Keratinocyte (primary cell): ENCODE data around the gene ABHD6. TPM values are rescaled to one million over a fixed set of nuclear protein-coding genes. Genes with fewer than 3 reads are reported as not detected.

Experiments
- DNase-seq: peaks from one replicate; pipeline ENCODE4 v3.0.0-alpha.2; 2011; ENCODE audit warnings: low read depth, missing footprints, low spot score
- FAIRE-seq: peaks from 2 replicates; lab custom pipeline; 2011; peaks lifted over from hg19 to GRCh38; lab: Jason Lieb, UNC
- H2AFZ ChIP-seq: 2 replicates; pipeline ENCODE4 v1.6.0; 2012; ENCODE audit warnings: low read length, control low read depth, inconsistent platforms; ENCODE audit not compliant: control insufficient read depth
- H3K27ac ChIP-seq: 2 replicates; pipeline ENCODE4 v1.5.1; 2011; ENCODE audit warnings: low read length; ENCODE audit not compliant: control insufficient read depth, insufficient read depth
- H3K27me3 ChIP-seq: 3 replicates; pipeline ENCODE4 v1.6.0; 2011; ENCODE audit warnings: low read length; ENCODE audit not compliant: control insufficient read depth, insufficient read depth; ENCODE audit errors: extremely low read depth
- H3K36me3 ChIP-seq, 2 experiments: 2 replicates in 1 of 2; 3 replicates in 1 of 2; pipeline ENCODE4 v1.5.1; 2011; ENCODE audit warnings: low read length in 2 of 2, mild to moderate bottlenecking in 1 of 2; ENCODE audit not compliant: control insufficient read depth in 2 of 2, insufficient read depth in 2 of 2; ENCODE audit errors: extremely low read depth in 1 of 2
- H3K4me1 ChIP-seq: 3 replicates; pipeline ENCODE4 v1.5.1; 2011; ENCODE audit warnings: low read length; ENCODE audit not compliant: control insufficient read depth, insufficient read depth; ENCODE audit errors: extremely low read depth
- H3K4me2 ChIP-seq: 3 replicates; pipeline ENCODE4 v1.6.0; 2011; ENCODE audit warnings: low read depth, low read length; ENCODE audit not compliant: control insufficient read depth, insufficient read depth; ENCODE audit errors: extremely low read depth
- H3K4me3 ChIP-seq, 3 experiments: fragments of 200-600 bp in 1 of 3; sonication (generic) in 1 of 3; 2 replicates in 2 of 3; 3 replicates in 1 of 3; pipeline ENCODE4 v1.5.1; 2011 to 2016; ENCODE audit warnings: low read length in 3 of 3, mild to moderate bottlenecking in 3 of 3, control low read depth in 2 of 3, inconsistent platforms in 1 of 3, low read depth in 1 of 3, mixed read lengths in 1 of 3, mixed run types in 1 of 3, moderate library complexity in 1 of 3; ENCODE audit not compliant: control insufficient read depth in 2 of 3, insufficient read depth in 2 of 3; ENCODE audit errors: extremely low read depth in 1 of 3
- H3K79me2 ChIP-seq: 2 replicates; pipeline ENCODE4 v1.6.0; 2012; ENCODE audit warnings: low read length; ENCODE audit not compliant: control insufficient read depth, insufficient read depth
- H3K9ac ChIP-seq: 3 replicates; pipeline ENCODE4 v1.6.0; 2011; ENCODE audit warnings: low read length; ENCODE audit not compliant: control insufficient read depth, insufficient read depth; ENCODE audit errors: extremely low read depth
- H3K9me1 ChIP-seq: 3 replicates; pipeline ENCODE4 v1.6.0; 2011; ENCODE audit warnings: low read length; ENCODE audit not compliant: control insufficient read depth, insufficient read depth; ENCODE audit errors: extremely low read depth
- H3K9me3 ChIP-seq: 2 replicates; pipeline ENCODE4 v1.5.1; 2012; ENCODE audit warnings: low read depth, low read length; ENCODE audit not compliant: control insufficient read depth
- H4K20me1 ChIP-seq: 3 replicates; pipeline ENCODE4 v1.6.0; 2011; ENCODE audit warnings: low read length; ENCODE audit not compliant: control insufficient read depth, insufficient read depth; ENCODE audit errors: extremely low read depth
- CTCF ChIP-seq, 3 experiments: IDR thresholded peaks in 1 of 3; conservative IDR thresholded peaks in 1 of 3; optimal IDR thresholded peaks in 1 of 3; 2 replicates in 2 of 3; 3 replicates in 1 of 3; pipeline versions ENCODE3 to v1.5.1; 2011; ENCODE audit warnings: low read length in 3 of 3, mild to moderate bottlenecking in 3 of 3, moderate library complexity in 2 of 3, control low read depth in 1 of 3, inconsistent platforms in 1 of 3; ENCODE audit not compliant: insufficient read depth in 2 of 3; ENCODE audit errors: extremely low read depth in 1 of 3
- EZH2 ChIP-seq: IDR thresholded peaks from one replicate; pipeline ENCODE4 v1.6.1; 2012; ENCODE audit warnings: inconsistent platforms, mild to moderate bottlenecking, low read length, moderate library complexity
- dilution Hi-C: fragments of 300-500 bp; cut with MboI; formaldehyde crosslinking; loops from one replicate; pipeline ENCODE4 v1.7.0; 2020; ENCODE audit warnings: low sequenced_read_pairs; ENCODE audit not compliant: extremely low pct_ligation_motif_present
- polyA plus RNA-seq, 5 experiments: library from polyadenylated mRNA; depleted of rRNA in 3 of 5; stranded (reverse) in 3 of 5; stranded (forward) in 1 of 5; unstranded in 1 of 5; fragments of >200 nt; gene quantifications; 1 replicate in 1 of 5; 2 replicates in 3 of 5; 3 replicates in 1 of 5; pipeline versions ENCODE4 v1.2.1 to v1.2.3, GENCODE V29; 2011 to 2012; ENCODE audit warnings: missing spikeins in 2 of 5, low read depth in 1 of 5, low replicate concordance in 1 of 5

The ABHD6 gene
- polyA plus RNA-seq, 1 donor (not counting 4 experiments of a cell fraction or from before 2014, with no cell fraction given): 15.2 TPM

- peak; percentile 56 for FAIRE-seq
- Histone ChIP-seq H3K36me3 (peaks cover 0 to 7% of the 10 kb centered on the region in 2 experiments), H2AFZ (no peak overlapping the region), H3K9me3 (no peaks in the 10 kb centered on the region), H3K4me3 (no peak overlapping the region), H3K9ac (no peak overlapping the region), H3K4me2 (peak overlapping the region; percentile 22), H3K9me1 (no peaks in the 10 kb centered on the region), H3K27ac (peak overlapping the region; percentile 6), H3K4me1 (peaks cover 17% of the 10 kb centered on the region), H3K79me2 (no peaks in the 10 kb centered on the region), H4K20me1 (no peaks in the 10 kb centered on the region), H3K27me3 (no peaks in the 10 kb centered on the region)
- DNase-seq: no peak
- dilution Hi-C loops: no loop called here
- TF ChIP-seq CTCF (optimal IDR thresholded peaks at IDR 0.05 in 1 of 3, IDR thresholded peaks at IDR 0.05 in 1 of 3, conservative IDR thresholded peaks at IDR 0.05 in 1 of 3; ENCODE audit: extremely low read depth in 1 of 3, insufficient read depth in 2 of 3, low read length in 3 of 3): no peak
- no peak for TF ChIP-seq EZH2
Measured at GRCh38 chr3:58324391-58325390, 87.1 kb downstream of the ABHD6 start.

- H3K4me2 ChIP-seq: no peak overlapping the region
- peaks cover 17% of the 10 kb centered on the region for H3K4me1 ChIP-seq
- no peak for TF ChIP-seq CTCF (optimal IDR thresholded peaks at IDR 0.05 in 1 of 3, IDR thresholded peaks at IDR 0.05 in 1 of 3, conservative IDR thresholded peaks at IDR 0.05 in 1 of 3; ENCODE audit: extremely low read depth in 1 of 3, insufficient read depth in 2 of 3, low read length in 3 of 3)
- no peak for TF ChIP-seq EZH2
- H3K36me3 ChIP-seq: peaks cover 0 to 7% of the 10 kb centered on the region in 2 experiments
- H3K9ac ChIP-seq: no peak overlapping the region
- H3K9me1 ChIP-seq: no peaks in the 10 kb centered on the region
- no peaks in the 10 kb centered on the region for H3K79me2 ChIP-seq
- H4K20me1 ChIP-seq: no peaks in the 10 kb centered on the region
- H3K4me3 ChIP-seq: no peak overlapping the region
- FAIRE-seq (no peak), DNase-seq (no peak)
- dilution Hi-C loops: no loop called here
- H3K27ac ChIP-seq: no peak overlapping the region
- H3K9me3 ChIP-seq: no peaks in the 10 kb centered on the region
- no peaks in the 10 kb centered on the region for H3K27me3 ChIP-seq
- no peak overlapping the region for H2AFZ ChIP-seq
Measured at GRCh38 chr3:58325525-58325992, 88.0 kb downstream of the ABHD6 start.
